Sigmoid colon (tissue), 4 donors: ENCODE data around the gene CYP2W1.

Source experiments
- CTCF ChIP-seq, 4 experiments: fragments of 450-650 bp in 3 of 4; fragments of 200-600 bp in 1 of 4; IDR thresholded peaks; one replicate each; pipeline ENCODE4 v1.5.1; 2016 to 2019; ENCODE audit warnings: antibody characterized with exemption in 4 of 4, mild to moderate bottlenecking in 3 of 4, moderate library complexity in 2 of 4
- EP300 ChIP-seq, 4 donors: sonication (generic); formaldehyde crosslinking; IDR thresholded peaks; one replicate each; pipeline ENCODE4 v1.6.1; 2017; ENCODE audit warnings: antibody characterized with exemption in 4 of 4
- POLR2AphosphoS5 ChIP-seq, 4 donors: sonication (generic); formaldehyde crosslinking; IDR thresholded peaks; one replicate each; pipeline ENCODE4 v1.6.1; 2017; ENCODE audit warnings: antibody characterized with exemption in 4 of 4

GRCh38 chr7:945556-946255 is 37.3 kb upstream of the CYP2W1 start:
- TF ChIP-seq CTCF (IDR thresholded peaks at IDR 0.05): no peak
- TF ChIP-seq EP300 (IDR thresholded peaks at IDR 0.05): no peak
- TF ChIP-seq POLR2AphosphoS5 (IDR thresholded peaks at IDR 0.05): no peak
